Body of pancreas (tissue), 4 donors: ENCODE measurements around the gene PODXL.

ENCODE experiments used
- POLR2A ChIP-seq, 3 donors: fragments of 450-650 bp; IDR thresholded peaks; one replicate each; pipeline ENCODE4 v1.6.1; 2016; ENCODE audit warnings: antibody characterized with exemption in 3 of 3, mild to moderate bottlenecking in 2 of 3
- TF ChIP-seq, protein P1 (sequence below), 7 experiments: fragments of 450-650 bp in 4 of 7; fragments of 200-600 bp in 3 of 7; sonication (generic) in 3 of 7; IDR thresholded peaks; one replicate each; pipeline ENCODE4 v1.5.1; 2016 to 2019; ENCODE audit warnings: antibody characterized with exemption in 7 of 7

GRCh38 chr7:131525820-131526219 lies 30.6 kb downstream of the PODXL start:
- TF ChIP-seq POLR2A (IDR thresholded peaks at IDR 0.05) = no peak
- TF ChIP-seq, protein P1, sequence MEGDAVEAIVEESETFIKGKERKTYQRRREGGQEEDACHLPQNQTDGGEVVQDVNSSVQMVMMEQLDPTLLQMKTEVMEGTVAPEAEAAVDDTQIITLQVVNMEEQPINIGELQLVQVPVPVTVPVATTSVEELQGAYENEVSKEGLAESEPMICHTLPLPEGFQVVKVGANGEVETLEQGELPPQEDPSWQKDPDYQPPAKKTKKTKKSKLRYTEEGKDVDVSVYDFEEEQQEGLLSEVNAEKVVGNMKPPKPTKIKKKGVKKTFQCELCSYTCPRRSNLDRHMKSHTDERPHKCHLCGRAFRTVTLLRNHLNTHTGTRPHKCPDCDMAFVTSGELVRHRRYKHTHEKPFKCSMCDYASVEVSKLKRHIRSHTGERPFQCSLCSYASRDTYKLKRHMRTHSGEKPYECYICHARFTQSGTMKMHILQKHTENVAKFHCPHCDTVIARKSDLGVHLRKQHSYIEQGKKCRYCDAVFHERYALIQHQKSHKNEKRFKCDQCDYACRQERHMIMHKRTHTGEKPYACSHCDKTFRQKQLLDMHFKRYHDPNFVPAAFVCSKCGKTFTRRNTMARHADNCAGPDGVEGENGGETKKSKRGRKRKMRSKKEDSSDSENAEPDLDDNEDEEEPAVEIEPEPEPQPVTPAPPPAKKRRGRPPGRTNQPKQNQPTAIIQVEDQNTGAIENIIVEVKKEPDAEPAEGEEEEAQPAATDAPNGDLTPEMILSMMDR (IDR thresholded peaks at IDR 0.05) = no peak
